ENCODE results near the gene SOX5.

The SOX5 gene

DNA sequence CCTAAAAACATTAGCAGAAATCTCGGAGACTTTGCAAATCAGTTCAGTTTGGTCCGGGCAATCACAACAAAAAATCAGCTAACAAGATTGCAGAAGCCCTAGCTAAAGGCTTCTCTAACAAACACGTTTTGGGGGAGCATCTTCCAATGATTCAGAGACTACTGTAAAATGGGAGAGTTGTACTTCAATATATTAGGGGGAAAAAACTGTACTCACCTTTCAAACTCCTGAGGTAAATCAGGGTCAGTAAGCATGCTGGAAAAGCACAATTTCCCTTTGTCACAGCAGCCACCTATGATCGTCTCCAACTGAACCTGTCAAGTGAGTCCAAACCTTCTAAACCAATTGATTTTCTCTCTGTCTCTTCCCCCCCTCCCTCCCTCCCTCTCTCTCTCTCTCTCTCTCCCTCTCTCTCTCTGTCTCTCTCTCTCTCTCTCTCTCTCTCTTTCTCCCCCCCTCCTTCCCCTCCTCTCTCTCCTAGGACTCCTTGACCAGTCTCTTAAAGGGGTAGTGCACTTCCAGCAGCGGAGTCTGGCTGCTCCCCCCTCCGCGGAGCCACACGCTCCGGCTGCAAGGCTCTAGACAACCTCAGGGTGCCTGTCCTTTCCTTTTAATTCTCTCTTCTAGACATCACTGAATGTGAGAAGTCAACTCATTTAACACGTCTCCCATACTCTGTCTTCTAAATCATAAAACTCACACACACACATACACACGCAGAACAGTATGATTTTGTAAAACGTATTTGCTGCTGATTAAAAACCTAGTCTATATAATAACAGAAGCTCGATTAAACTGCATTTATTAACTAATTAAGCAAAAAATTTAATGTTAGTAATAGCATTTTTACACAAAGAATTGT is at the start of gene SOX5:
TSS of gene SOX5 (minus strand) at position 323 of the 862 bp plus-strand sequence. CDS start at position 254, 69 bp downstream.
- DNase-seq = peak; percentile 86

DNA sequence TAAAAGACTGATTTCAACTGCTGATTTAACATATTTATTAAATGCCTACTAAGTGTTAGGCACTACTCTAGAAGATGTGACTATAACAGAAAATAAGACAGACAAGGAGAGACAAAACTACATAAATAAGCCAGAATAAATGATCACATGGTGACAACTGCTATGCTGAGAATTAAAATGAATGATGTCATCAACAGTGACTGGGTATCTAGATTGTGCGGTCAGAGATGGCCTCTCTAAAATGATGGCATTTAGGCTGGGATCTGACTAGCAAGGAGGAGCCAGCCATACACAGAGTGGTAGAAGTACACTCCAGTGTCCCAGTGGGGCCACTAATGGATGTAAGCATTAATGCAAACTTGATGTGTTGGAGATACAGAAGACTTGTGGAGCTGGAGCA is 37.6 kb upstream of the SOX5 start:
- no peak for DNase-seq

GRCh38 chr12:23980826-23981225 is 31.4 kb upstream of the SOX5 start:
- no peak for DNase-seq

DNA sequence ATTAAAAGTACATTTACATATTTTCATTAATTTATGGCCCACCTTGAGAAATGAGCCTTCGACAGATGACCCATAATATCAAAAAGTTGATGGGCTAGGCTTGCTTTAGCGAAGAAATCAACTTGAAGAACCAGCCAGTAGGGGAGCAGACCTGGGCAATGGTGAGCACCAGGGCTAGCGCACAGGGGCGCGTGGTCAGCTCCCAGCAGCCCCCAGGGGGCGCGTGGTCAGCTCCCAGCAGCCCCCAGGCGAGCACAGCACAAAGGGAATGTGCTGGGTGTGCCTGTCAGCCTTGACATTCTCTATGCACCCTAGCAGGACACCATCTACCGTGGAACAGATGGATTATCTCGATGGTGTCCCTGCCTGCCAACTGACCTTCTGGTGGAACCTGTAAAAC is 15.3 kb upstream of the SOX5 start:
- DNase-seq = no peak

DNA sequence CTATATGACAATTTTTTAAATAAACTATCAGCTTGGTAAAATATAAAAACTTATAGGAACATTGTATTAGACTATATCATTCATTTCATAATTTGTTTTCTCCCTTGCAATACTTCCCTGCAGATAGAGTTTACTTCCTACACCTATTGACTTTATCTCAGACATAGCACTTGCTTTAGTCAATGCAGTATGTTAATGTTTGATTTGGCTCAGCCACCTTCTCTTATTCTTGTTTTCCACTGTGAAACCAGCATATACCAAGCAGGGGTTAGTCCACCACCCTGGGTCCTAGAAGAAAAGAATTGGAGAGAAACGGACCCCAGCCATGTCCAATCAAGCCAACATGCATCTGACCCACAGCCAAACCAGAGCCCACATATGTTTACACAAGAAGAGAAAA is 10.4 kb upstream of the SOX5 start:
- DNase-seq = no peak

- no peak for DNase-seq
These were observed 4.9 kb upstream of the SOX5 start for GRCh38 chr12:23954332-23954731.

DNA sequence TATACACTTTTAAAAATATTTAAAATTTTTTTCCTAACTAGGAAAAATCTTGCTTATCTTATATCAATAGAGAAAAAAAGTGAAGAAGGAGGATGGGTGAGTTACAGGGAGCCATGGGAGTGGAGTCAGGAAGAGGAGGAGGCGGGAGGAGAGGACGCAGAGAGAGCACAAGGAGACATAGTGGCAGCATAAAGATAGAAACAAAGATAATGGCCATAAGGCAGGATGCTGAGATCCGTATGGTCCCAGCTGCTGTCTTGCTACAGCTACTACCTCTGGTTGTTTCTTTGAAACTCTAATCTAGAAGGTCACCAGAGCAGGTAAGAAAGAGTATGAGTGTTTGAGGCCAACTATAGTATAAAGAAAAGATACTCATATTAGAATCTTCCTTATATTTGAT is 2.6 kb upstream of the SOX5 start:
- no peak for DNase-seq

GRCh38 chr12:23950775-23951451 is 1.4 kb upstream of the SOX5 start:
- DNase-seq = no peak

- DNase-seq = peak; percentile 76
These were observed 822 bp upstream of the SOX5 start for GRCh38 chr12:23950210-23950774.

DNA sequence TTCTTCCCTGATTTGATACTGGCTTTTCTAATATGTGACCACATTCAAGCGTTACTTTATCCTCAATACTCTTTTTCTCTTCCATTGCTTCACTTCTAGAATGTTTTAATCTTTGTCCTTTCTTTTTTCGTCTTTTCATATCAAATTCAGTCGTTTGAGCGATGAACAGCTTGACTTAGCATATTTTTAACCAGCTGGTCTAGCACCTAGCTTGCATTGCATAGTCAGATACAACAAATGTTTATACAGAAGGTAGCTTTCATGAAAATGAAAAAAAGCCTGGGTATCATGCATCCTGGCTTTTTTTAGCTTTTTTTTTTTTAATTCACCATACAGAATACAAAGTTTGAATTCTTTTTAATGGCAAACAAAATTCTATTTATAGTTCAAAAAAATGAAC is 1.2 kb downstream of the SOX5 start:
- no peak for DNase-seq

DNA sequence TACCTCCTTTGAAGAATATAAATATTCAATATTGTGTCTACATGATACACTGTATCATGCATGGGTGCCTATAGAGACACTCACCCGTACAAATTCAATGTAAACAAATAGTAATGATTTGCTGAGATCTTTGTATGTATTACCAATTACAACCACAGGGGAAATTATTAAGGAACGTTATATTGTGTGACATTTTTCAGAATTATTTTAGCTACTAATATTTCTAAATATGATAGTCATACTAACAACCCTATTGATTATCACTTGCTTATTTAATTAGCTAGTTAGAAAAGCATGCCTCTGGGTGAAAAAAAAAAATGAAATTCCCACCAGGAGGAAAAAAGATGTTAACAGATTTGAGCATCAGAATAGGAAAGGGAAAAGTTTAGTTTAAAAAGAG is 2.1 kb downstream of the SOX5 start:
- DNase-seq = no peak

DNA sequence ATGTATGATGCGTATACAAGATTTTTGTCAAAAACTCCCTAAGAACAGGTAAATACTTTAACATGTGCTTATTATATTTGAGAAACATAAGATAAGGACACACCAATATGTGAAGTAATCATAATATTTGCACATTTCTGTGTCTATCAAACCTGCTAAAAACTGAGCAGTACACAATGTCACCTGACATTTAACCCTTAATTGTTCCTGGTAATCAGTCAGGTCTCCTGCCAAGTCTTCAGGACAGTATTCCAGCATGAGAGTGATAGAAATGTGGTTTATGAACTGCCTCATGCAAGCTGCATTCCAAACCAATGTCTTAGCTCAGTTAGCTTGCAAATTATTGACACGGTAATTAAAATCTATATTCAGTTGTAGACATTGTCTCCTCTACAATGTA is 4.2 kb downstream of the SOX5 start:
- DNase-seq = no peak

GRCh38 chr12:23944067-23944466 is 5.4 kb downstream of the SOX5 start:
- DNase-seq = no peak

- DNase-seq = no peak
These were observed 6.6 kb downstream of the SOX5 start for GRCh38 chr12:23942841-23943240.

DNA sequence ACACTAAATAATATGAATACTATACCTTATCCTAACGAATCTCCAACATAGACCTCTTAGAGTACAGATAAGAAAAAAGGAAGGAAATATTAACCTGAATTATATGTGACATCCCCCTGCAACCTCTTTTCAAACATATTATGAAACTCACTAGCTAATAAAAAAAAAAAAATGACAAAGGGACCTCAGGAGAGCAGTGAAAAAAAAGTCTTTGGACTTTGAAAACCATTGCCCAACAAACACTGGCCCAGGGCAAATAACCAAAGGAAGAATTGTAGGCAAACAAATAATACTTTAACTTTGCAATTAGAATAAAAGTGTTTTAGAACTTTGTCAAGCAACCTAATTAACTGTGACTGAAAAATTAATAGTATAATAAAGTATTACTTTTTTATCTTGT is 7.7 kb downstream of the SOX5 start:
- DNase-seq = no peak

DNA sequence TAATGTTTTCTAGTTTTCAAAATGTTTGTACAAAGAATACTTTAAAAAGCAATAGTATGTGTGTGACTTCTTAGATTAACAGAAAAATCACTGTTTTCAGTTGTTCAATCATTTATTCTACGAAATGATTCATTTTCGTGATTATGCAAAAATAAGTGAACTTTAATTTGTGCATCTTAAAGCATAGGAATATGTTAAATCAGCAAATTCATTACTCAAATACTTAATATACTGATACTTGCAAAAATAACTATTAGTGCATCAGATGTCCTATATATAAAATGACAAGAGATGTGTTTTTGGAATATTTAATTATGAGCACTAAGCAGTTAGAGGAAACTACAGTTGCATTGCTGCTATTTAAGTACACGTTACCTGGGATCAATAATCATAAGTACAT is 11.0 kb downstream of the SOX5 start:
- no peak for DNase-seq

DNA sequence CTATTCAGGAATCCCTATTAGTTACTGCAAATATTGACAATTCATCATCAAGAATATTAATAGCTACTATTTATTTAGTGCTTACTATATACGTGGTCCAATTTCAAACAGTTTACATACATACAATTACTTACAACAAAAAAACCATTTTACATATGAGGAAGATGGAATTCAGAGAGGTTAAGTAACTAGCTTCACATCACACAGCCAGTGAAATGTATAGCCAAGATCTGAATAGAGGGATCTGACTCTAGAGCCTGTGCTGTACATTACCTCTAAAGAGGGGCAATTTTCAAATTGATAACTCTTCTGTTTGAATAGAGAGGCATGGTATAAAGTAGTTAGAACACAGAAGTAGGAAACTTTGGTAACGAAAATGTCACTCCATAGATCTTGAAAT is 18.3 kb downstream of the SOX5 start:
- no peak for DNase-seq

DNA sequence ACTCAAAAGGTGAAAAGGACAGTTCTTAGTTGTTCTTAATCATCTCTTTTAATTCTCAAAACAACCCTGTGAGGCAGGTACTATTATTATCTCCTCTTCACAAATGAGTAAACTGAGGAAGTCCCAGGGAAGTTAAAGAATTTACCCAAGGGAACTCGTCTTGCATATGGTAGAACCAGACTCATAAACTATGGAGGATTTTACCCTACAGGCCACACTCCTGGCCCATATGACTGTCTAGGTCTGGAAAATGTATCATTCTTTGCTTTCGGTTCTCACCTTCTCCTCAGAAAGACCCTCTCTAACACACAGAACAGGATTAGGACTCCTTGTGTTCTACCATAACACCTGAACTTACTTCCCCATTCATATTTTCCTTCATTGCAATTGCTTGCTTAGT is 18.9 kb downstream of the SOX5 start:
- DNase-seq = no peak

DNA sequence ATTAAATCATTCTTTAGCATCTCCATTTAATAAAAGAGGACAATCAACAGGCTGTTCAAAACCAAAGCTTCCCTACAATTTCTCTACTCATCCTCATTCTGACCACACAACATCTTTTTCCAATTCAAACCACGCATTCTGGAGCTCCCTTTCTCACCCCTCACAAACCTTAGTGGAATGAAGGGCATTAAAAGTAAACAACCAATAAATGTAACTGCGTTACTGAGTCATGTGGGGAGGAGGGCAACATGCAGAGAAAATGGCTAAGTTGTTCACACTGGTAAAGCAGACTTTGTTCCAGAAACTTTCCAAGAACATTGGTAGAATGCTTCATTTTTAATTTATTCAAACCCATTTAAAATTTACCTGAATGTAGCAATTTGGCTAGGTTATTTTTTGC is 19.6 kb downstream of the SOX5 start:
- DNase-seq = no peak

- DNase-seq = no peak
These were observed 21.6 kb downstream of the SOX5 start for GRCh38 chr12:23927907-23928306.

- DNase-seq = no peak
These were observed 28.2 kb downstream of the SOX5 start for GRCh38 chr12:23921099-23921856.

DNA sequence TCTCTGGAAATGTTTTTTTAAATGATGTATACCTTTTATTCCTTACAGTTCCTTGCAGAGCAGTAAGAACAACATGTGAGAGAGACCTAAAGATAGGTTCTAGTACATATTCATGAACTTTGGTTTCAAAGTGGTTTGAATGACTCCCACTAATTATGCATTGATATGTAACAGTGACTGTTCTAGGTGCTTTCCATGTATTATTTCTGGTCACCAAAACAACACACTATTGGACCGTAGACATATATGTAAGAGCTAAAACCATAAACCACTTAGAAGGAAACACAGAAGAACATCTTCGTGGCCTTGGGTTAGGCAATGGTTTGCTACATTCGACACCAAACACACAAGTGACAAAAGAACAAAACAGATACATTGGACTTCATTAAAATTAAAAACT is 37.9 kb downstream of the SOX5 start:
- no peak for DNase-seq

GRCh38 chr12:23909551-23909950 is 39.9 kb downstream of the SOX5 start:
- peak; percentile 26 for DNase-seq

Data from eye (tissue), 1 donor.